Colonic mucosa (tissue), 4 donors: ENCODE results near the gene ETFBKMT. TPM values are rescaled to one million over a fixed set of nuclear protein-coding genes. Genes with fewer than 3 reads are reported as not detected.

ENCODE experiments used
- DNase-seq: peaks from one replicate; pipeline ENCODE4 v3.0.0-alpha.2; 2020
- H3K27ac ChIP-seq: fragments of 200-600 bp; one replicate; pipeline ENCODE4 v1.8.0; 2021
- H3K27me3 ChIP-seq: fragments of 200-600 bp; one replicate; pipeline ENCODE4 v1.8.0; 2021
- H3K36me3 ChIP-seq: fragments of 200-600 bp; one replicate; pipeline ENCODE4 v1.8.0; 2021
- H3K4me1 ChIP-seq: fragments of 200-600 bp; one replicate; pipeline ENCODE4 v1.8.0; 2021; ENCODE audit warnings: mild to moderate bottlenecking
- H3K4me3 ChIP-seq: fragments of 200-600 bp; one replicate; pipeline ENCODE4 v1.8.0; 2021
- H3K9ac ChIP-seq, 2 donors: one replicate each; pipeline ENCODE4 v1.7.0; 2013; ENCODE audit warnings: control low read depth in 2 of 2, low read depth in 2 of 2, low read length in 2 of 2
- H3K9me3 ChIP-seq: fragments of 200-600 bp; one replicate; pipeline ENCODE4 v1.8.0; 2021
- CTCF ChIP-seq: fragments of 200-600 bp; IDR thresholded peaks from one replicate; pipeline ENCODE4 v1.8.0; 2022; ENCODE audit warnings: antibody characterized with exemption, mild to moderate bottlenecking
- intact Hi-C: fragments of 100-400 bp; cut with DNase I; formaldehyde crosslinking; loops from one replicate; pipeline ENCODE4 v1.14.1; 2022
- total RNA-seq, 2 donors: library from RNA; stranded (reverse); fragmentation: NEBNext Ultra II Directional in 1 of 2; extraction: Animal tissue kit (Norgen Biotek cat#: 25700) in 1 of 2; gene quantifications; one replicate each; pipeline ENCODE4 v1.2.1, GENCODE V29; 2021
- donor health status: healthy.
- donor health status: DM: no; HTN: no; CAD: no.
- donor health status: DM: no; HTN: no; CAD: no.

ETFBKMT gene
- total RNA-seq = 1 to 10 TPM; 3.7 to 5.2 TPM

- Histone ChIP-seq H3K27ac (peak within 1 kb of the TSS; percentile 98), H3K27me3 (no peaks in the 10 kb centered on the region), H3K9me3 (no peaks in the 10 kb centered on the region), H3K9ac (peak within 1 kb of the TSS; percentile 84 to 96), H3K36me3 (no peaks in the 10 kb centered on the region), H3K4me1 (no peaks in the 10 kb centered on the region), H3K4me3 (peak within 1 kb of the TSS; percentile 77)
- intact Hi-C loops = loop anchor here (5.0 to 10.0 kb wide), 3 partner anchors 68 to 405 kb away; partner anchors contain the start of genes AMN1 and RESF1
- TF ChIP-seq CTCF = peak; percentile 33
- peak; percentile 93 for DNase-seq
Measured at GRCh38 chr12:31659087-31659942, at the start of gene ETFBKMT. TSS of gene ETFBKMT (plus strand) at chr12:31659688. CDS start at chr12:31661954, 2,266 bp downstream.

GRCh38 chr12:31612819-31613218, 46.7 kb upstream of the ETFBKMT start:
- Histone ChIP-seq H3K9ac (no peak overlapping the region), H3K4me3 (no peak overlapping the region), H3K27ac (no peak overlapping the region), H3K9me3 (no peaks in the 10 kb centered on the region), H3K4me1 (no peaks in the 10 kb centered on the region), H3K27me3 (no peaks in the 10 kb centered on the region), H3K36me3 (no peaks in the 10 kb centered on the region)
- intact Hi-C loops = no loop called here
- TF ChIP-seq CTCF = no peak
- no peak for DNase-seq

- no peak for TF ChIP-seq CTCF
- no peak overlapping the region for H3K9ac ChIP-seq
- H3K27ac ChIP-seq = no peak overlapping the region
- H3K4me3 ChIP-seq = no peak overlapping the region
- H3K27me3 ChIP-seq = no peaks in the 10 kb centered on the region
- no peak for DNase-seq
- H3K9me3 ChIP-seq = no peaks in the 10 kb centered on the region
- intact Hi-C loops = no loop called here
- H3K4me1 ChIP-seq = no peaks in the 10 kb centered on the region
- no peaks in the 10 kb centered on the region for H3K36me3 ChIP-seq
Measured at GRCh38 chr12:31618228-31619025, 41.1 kb upstream of the ETFBKMT start.

- no peak for DNase-seq
- intact Hi-C loops = no loop called here
- Histone ChIP-seq H3K9ac (no peak overlapping the region), H3K27ac (no peak overlapping the region), H3K9me3 (no peaks in the 10 kb centered on the region), H3K27me3 (no peaks in the 10 kb centered on the region), H3K4me3 (no peak overlapping the region), H3K36me3 (no peaks in the 10 kb centered on the region), H3K4me1 (no peaks in the 10 kb centered on the region)
- TF ChIP-seq CTCF = no peak
Measured at GRCh38 chr12:31620311-31620710, 39.2 kb upstream of the ETFBKMT start.

- TF ChIP-seq CTCF = no peak
- H3K27me3 ChIP-seq = no peaks in the 10 kb centered on the region
- no peak overlapping the region for H3K4me3 ChIP-seq
- H3K36me3 ChIP-seq = no peaks in the 10 kb centered on the region
- no peaks in the 10 kb centered on the region for H3K9me3 ChIP-seq
- no peak overlapping the region for H3K9ac ChIP-seq
- no peaks in the 10 kb centered on the region for H3K4me1 ChIP-seq
- intact Hi-C loops = no loop called here
- H3K27ac ChIP-seq = no peak overlapping the region
- DNase-seq = no peak
Measured at GRCh38 chr12:31622038-31622437, 37.5 kb upstream of the ETFBKMT start.
